Embryonic facial prominence (tissue), 1 donor: ENCODE results near the gene AGT.
"Not testable (repeated sequence)": the region's sequence is repeated elsewhere in the genome, so short reads cannot be mapped to it uniquely, and the experiment has no call there.

ENCODE experiments used
- DNase-seq: peaks from one replicate; pipeline ENCODE4 v3.0.0-alpha.2; 2016; ENCODE audit errors: extremely low spot score

The AGT gene

DNA sequence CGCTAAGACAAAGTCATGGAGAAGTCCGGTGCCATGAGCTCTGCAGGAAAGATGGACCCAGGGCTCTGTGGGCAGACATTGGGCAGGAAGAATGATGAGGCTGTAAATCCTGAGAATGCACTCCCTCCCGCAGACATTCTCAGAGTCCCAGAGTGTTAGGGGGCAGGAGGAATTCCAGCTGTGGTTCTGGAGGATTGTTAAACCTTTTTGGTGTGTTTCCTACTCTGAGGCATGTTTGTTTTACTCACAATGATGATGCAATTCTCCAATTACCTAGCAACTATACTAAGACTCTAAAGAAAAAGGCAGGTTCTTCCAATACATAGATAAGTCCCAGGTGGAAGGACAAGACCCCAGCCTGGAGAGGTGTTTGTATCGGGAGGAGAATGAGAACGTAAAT is 30.5 kb upstream of the AGT start:
- DNase-seq, result no peak

DNA sequence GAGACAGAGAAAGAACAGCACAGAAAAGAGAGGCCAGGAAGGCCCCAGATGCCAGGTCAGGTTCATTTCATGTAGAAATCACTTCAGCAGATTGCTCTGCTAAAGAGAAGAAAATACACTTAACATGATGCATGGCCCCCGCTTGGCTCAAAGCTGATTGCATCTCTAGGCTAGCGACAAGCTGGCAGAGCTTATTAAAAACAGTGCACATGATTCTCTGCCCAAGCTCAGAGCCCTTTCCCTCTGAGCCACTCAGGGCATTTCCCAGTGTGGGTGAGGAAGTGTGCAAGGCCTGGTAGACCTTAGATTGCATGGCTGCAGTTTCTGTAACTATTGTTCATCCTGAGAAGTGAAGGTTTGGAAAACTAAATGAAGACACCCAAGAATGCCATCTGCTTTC is 30.0 kb upstream of the AGT start:
- DNase-seq, result no peak

DNA sequence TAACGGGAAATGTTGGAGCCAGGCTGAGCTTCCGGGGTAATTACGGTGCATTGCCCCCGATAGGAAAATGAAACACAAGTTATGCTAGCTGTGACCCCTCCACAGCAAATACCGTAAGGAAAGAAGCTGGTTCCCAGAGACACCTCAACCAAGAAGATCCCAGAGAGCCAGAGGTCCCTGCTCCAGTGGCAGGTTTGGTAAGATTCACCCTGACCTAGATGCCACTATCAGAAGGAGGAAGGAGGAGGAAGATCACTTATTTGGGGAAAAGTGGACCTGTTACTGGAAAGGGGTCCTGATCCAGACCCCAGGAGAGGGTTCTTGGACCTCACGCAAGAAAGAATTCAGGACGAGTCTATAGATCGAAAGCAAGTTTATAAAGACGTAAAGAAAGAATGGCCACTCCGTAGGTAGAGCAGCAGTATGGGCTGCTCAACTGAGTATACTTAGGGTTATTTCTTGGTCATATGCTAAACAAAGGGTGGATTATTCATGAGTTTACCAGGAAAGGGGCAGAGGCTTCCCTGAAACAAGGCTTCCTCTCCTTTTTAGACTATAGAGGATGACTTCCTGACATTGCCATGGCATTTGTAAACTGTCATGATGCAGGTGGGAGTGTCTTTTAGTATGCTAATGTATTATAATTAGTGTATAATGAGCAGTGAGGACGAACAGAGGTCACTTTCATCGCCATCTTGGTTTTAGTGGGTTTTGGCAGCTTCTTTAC is 25.8 kb upstream of the AGT start:
- DNase-seq, result no peak

DNA sequence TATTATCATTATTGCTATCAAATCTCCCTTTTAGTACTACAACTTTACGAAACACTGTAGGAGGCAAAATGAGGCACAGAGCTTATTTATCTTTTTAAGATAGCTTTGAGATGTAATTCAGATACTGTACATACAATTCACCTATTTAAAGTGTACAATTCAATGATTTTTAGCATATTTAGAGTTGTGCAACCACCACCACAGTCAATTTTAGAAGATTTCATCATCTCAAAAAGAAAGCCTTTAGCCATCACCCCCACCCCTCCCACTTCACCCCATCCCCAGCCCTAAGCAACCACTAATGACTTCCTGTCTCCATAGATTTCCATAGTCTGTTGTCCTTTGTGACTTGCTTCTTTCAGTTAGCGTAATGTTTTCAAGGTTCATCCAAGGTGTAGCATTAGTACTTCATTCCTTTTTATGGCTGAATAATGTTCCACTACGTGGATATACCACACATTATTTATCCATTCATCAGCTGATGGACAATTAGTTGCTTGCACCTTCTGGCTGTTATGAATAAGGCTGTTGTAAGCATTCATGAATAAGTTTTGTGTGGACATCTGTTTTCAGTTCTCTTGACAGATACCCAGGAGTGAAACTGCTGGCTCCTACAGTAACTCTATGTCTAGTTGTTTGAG is 23.8 kb upstream of the AGT start:
- no peak for DNase-seq

DNA sequence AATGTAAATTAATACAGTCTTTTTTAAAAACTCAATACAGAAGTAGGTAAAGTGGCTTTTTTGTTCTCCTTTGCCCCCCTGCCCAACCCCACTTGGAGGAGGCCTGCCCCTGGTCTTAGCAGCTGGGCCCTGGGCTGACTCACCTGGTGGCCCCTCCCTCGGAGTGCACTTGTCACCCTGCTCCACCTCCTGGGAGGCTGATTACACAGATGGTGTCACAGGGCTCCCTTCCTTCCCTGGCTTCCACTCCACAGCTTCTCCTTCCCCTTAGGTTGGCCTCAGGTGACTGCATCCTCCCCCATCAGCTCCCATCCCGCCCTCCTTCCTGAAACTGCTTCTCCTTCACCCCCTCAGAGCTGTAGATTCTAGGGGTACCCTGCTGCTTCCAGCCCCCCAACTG is 21.5 kb upstream of the AGT start:
- no peak for DNase-seq

DNA sequence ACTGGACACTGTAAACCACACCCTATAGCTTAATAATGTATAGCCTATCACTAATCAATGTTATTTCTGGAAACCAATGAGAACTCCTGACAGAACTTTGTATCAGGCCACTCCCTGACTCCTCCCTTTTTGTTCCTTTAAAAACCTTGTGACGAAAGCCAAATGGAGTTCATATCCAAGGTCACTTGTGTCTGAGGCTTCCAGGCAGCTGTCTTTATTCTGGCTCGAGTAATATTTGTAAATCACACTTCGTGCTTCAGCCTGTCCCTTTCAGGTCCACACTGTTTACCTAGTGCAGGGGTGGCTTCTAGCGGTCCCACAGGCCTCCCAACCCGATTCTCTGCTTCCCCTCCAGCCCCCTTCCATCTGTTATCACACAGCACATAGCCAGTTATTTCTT is 17.1 kb upstream of the AGT start:
- DNase-seq, result no peak

DNA sequence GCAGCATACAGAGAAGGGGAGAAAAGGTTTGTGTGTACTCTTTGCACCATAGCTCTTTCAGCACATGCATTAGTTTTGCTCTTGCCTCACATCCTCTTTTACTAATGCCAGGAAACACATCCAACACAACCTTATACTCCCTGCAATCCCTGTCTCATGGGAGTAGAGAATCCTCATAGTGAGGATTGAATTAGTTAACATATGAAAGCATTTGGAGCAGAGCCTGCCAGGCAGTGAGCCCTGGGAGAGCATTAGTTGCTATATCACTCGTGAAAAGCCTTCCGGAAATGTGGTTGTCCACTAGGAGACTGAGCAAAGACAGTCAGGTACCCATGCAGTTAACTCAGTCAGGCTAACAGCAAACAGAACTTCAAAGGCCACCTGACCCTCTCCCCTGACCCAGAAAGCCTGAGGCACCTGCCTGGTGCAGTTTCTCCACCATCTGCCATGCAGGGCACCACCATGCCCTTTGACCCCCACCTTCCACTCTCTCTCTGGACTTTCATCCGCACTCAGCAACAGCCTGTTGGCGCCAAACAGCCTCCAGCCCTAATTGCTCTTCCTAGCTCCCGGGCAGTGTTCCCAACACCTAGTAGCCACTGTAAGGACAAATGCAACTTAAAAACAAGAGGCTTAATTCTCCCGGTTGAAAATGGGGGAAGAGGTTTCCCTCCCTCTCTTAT is 14.9 kb upstream of the AGT start:
- no peak for DNase-seq

DNA sequence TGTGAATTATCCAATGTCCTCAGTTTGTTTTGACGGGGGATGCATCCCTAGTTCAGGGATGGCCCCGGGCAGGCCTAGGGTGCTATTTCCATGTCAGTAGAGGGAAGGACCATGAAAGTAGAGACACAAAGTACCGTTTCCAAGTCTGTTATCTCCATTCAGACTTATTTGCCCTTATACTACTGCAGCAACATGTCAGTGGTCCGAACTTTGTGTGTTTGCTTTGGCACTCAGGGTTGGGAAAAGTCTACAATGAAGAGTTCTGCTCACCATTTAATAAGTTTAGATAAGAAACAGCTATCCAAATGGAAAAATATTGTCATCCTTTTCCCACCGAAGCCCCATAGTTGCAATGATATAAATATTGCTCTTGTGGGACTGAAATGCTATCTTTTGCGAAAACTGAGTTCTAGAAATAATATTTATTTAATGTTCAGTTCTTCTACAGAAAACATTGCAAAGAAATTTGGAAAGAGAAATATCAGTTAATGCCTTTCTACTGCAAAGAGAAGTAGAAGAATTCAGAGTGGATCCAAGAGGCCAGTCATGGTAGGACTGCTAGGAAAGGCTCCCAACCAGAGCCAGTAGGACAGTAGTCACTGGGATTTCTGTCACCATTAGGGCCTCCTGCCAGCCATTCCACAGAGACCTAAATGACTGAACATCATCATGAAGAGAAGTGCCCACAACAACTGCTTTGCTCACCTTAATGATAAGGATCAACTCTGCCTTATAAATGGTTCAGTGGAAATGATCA is 11.5 kb upstream of the AGT start:
- no peak for DNase-seq

DNA sequence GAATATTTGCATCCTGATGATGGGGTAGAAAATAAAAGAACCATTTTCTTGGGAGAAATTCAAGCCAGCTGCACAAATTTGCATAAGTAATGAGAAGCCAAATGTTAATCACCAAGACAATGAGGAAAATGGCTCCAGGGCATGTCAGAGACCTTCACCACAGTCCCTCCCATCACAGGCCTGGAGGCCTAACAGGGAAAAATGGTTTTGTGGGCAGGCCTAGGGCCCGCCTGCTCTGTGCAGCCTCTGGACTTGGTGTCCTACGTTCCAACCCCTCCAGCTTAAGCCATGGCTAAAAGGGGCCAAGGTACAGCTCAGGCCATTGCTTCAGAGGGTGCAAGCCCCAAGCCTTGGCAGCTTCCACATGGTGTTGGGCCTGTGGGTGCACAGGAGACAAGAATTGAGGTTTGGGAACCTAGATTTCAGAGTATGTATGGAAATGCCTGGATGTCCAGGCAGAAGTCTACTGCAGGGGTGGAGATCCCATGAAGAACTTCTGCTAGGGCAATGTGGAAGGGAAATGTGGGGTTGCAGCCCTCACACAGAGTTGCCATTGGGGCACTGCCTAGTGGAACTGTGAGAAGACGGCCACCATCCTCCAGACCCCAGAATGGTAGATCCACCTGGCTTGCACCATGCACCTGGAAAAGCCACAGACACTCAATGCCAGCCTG is 8.1 kb upstream of the AGT start:
- not testable (repeated sequence) for DNase-seq

DNA sequence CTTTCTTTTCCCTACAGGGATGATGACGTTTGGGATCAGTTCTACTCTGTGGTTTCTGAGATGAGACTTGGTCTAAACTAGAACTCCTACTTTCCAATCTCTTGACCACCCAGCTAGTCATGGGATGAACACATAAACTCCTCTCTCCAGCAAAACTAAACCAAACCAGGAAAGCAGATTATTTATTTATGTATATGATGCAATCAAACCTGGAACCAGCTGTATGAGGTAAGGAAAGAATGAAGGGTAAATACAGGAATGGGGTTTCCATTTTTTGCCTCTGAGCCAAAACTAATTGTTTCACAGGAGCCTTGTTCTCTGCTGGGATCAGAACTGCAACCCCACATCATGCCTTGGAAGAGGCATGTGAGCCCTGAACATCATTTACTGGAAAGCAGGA is 3.3 kb upstream of the AGT start:
- no peak for DNase-seq

DNA sequence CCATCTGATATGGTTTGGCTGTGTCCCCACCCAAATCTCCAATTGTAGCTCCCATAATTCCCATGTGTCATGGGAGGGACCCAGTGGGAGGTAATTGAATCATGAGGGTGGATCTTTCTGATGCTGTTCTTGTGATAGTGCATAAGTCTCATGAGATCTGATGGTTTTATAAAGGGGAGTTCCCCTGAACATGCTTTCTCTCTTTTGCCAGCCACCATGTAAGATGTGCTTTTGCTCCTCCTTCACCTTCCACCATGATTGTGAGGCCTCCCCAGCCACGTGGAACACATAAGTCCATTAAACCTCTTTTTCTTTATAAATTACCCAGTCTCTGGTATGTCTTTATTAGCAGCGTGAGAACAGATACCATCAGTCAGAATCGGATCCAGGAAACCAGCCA is 2.5 kb upstream of the AGT start:
- not testable (repeated sequence) for DNase-seq

DNA sequence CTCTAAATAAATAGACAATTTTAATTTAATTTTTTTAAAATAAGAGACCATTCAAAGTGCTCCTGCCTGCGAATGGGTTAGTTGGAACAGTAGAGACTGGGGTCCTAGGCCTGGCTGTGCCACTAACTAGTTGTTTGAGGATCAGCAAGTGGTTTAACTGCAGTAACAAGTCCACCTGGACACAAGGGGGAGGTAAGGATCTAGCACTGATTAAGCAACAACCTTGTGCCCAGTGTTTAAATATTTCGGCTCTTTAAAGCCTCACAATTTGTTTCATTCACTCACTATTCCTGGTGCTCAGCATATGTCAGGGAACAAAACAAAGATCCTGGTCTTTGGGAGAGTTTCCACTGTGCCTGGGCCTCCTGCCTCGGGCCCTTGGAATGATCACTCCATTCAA is 1.6 kb upstream of the AGT start:
- no peak for DNase-seq

DNA sequence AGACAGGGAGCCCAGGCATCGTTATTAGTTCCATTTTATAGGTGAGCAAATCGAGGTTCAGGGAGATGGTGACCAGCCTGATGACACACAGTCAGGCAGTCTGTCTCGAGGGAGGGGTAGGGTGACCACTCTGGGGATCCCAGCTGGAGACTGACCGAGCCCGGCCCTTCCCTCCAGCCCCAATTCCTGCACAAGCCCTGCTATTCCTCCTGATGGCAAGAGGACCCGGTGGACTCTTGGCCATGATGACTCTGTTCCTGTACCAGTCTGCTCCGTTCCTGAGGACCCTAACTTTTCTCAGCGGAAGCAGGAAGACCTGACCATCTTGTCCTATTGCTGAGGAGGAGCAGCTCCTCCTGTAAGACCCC is 391 bp downstream of the AGT start:
- no peak for DNase-seq

DNA sequence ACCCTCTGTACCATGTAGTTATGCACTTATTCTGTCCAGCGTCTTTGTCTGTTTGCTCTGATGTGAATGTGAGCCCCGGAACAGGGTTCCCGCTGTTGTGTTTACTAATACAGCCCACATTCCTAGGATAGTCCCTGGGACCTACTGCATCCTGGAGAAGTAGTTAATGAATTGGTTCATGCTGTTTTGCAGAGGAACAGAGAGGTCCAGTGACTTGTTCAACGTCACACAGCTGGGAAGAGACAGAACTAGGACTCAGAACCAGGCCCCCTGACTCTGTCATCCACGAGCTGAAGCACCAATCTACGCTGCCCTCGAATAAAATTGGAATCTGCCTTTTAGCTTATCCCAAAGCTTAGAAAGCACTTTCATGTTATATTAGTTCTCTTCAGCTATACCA is 784 bp downstream of the AGT start:
- DNase-seq, result no peak

DNA sequence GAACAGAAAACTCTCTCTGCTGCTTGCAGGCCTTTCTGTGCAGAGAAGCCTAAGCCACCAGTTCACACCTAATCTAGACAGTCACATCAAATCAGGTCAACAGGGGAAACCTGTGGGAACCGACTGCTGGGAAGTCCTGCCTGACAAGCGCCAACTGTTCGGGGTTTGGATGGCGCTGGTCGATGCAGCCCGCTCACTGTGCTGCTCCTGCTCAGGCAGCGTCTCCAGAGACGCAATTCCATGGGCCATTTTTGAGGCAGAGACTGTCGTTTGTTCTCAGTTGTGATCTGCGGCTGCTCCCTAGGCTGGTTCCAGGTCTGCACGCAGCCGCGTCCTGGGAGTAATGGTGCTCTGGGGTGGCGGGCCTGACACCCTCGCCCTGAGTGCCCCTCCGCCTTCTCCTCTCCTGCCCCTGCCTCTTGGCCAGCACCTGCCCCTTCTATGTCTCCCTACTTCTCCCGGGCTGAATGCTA is 1.4 kb downstream of the AGT start:
- DNase-seq, result no peak

DNA sequence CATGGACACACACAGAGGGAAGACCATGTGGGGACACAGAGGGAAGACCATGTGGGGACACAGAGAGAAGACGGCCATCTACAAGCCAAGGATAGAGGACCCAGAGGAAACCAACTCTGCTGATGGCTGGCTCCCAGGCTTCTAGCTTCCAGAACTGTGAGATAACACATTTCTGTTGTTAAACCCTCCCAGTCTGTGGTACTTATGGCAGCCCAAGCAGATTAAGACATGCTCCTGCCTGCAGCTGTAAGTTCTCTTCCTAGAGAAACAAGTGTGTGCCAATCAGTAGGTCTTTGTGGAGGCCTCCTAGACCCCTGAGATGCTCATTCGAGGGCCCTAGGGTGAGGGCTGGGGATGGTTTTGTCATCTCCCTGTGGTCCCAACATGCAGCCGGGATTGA is 2.7 kb downstream of the AGT start:
- no peak for DNase-seq

DNA sequence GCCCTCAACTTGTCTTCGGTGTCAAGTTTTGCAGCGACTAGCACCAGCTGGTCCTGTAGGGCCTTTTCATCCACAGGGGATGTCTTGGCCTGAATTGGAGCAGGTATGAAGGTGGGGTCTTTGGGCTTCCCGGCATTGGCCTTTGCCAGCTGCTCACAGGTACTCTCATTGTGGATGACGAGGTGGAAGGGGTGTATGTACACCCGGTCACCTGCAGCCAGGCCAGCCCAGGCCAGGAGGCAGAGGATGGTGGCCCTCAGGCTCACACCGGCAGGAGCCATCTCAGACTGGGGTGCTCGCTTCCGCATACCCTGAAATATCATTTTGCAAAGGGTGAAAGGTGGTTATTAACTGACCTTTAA is 3.4 kb downstream of the AGT start:
- DNase-seq, result no peak

DNA sequence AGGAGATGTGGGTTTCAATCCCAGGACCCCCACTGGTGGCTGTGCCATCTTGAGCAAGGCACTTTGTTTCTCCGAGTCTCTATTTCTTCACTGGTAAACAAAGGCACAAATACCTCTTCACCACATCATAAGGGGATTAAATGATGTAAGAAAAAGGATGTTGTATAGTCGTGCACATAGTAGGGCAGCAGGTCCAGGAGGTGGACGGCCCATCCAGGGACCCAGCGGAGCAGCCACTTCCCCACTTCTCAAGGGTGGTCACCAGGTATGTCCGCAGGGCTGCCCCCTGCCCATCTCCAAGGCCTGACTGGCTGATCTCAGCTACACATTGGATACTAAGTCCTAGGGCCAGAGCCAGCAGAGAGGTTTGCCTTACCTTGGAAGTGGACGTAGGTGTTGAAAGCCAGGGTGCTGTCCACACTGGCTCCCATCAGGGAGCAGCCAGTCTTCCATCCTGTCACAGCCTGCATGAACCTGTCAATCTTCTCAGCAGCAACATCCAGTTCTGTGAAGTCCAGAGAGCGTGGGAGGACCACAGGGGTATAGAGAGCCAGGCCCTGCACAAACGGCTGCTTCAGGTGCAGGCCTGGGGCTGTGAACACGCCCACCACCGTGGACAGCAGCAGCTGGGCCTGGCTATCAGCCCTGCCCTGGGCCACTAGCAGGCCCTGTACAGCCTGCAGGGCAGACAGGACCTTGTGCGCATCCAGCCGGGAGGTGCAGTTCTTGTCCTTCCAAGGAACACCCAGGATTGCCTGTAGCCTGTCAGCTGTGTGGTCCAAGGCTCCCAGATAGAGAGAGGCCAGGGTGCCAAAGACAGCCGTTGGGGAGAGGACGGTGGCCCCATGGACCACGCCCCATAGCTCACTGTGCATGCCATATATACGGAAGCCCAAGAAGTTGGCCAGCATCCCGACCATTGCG is 4.0 kb downstream of the AGT start:
- no peak for DNase-seq

DNA sequence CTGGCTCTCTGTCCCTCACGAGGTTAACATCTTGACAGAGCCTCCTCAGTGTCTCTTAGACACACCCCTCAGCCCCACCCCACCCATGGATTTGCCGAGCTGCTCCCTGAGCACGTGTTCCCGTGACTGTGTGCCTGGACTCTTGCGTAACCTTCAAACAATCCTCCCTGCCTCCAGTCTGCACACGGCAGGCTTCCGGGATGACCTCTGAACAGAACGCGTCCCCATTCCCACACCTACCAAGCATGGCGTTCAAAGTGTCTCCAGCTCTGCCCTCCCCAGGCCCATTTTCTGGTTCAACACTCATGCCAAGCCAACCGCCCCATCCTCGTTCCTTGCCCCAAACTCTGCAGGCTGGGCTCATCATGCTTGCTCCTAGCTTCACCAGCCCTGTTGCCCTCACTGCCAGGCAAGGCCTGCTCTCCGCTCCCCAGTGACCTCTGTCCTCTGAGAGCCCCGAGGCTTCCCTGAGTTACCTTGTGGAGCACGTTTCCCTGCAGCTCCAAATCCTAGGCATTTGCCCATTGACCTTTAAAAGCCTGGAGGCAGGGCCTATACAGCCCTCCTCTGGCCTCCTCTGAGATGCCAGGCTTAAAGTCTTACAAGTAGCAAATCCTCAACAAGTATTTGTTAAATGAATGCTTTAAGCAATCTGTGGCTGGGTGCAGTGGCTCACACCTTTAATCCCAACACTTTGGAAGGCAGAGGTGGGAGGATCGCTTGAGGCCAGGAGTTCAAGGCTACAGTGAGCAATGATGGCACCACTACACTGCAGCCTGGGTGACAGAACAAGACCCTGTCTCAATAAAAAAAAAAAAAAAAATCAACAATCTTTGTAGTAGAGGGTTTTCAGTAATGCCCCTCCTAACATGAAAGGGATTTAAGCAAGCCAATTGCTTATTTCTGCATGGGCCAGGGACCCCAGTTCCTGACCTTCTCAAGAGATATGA is 5.0 kb downstream of the AGT start:
- DNase-seq, result no peak
